Ascending aorta (tissue), 2 donors: ENCODE measurements around the gene C16orf82. TPM values are rescaled to one million over a fixed set of nuclear protein-coding genes. Genes with fewer than 3 reads are reported as not detected.
"Not testable (repeated sequence)": the region's sequence is repeated elsewhere in the genome, so short reads cannot be mapped to it uniquely, and the experiment has no call there.

ENCODE experiments used
- DNase-seq, 2 donors: peaks; one replicate each; pipeline ENCODE4 v3.0.0-alpha.2; 2019; ENCODE audit warnings: low spot score in 2 of 2
- H3K27ac ChIP-seq, 2 donors: fragments of 200-600 bp; sonication (generic); one replicate each; pipeline ENCODE4 v1.5.1; 2016 to 2017; ENCODE audit warnings: mild to moderate bottlenecking in 1 of 2
- H3K27me3 ChIP-seq: fragments of 200-600 bp; sonication (generic); one replicate; pipeline ENCODE4 v1.5.1; 2017
- H3K36me3 ChIP-seq, 2 donors: fragments of 200-600 bp; sonication (generic); one replicate each; pipeline ENCODE4 v1.5.1; 2016
- H3K4me1 ChIP-seq, 2 donors: fragments of 200-600 bp; sonication (generic); one replicate each; pipeline ENCODE4 v1.5.1; 2016 to 2017; ENCODE audit warnings: mild to moderate bottlenecking in 1 of 2
- H3K4me3 ChIP-seq, 2 donors: fragments of 200-600 bp; sonication (generic); one replicate each; pipeline ENCODE4 v1.5.1; 2016 to 2017; ENCODE audit warnings: mild to moderate bottlenecking in 1 of 2
- H3K9me3 ChIP-seq, 2 donors: fragments of 200-600 bp; sonication (generic); one replicate each; pipeline ENCODE4 v1.5.1; 2016
- CTCF ChIP-seq, 3 experiments: fragments of 200-600 bp in 2 of 3; fragments of 450-650 bp in 1 of 3; sonication (generic) in 2 of 3; IDR thresholded peaks; one replicate each; pipeline ENCODE4 v1.5.1; 2016 to 2019; ENCODE audit warnings: antibody characterized with exemption in 3 of 3, mild to moderate bottlenecking in 1 of 3, moderate library complexity in 1 of 3
- intact Hi-C: fragments of 100-400 bp; cut with DNase I; formaldehyde crosslinking; loops from one replicate; pipeline ENCODE4 v1.15.1; 2023
- total RNA-seq: library from RNA; depleted of rRNA; stranded (reverse); fragments of >200 nt; gene quantifications from one replicate; pipeline ENCODE4 v1.1.0, GENCODE V29; 2016

Gene C16orf82
- total RNA-seq, 1 donor from 2014 or later, result not detected

- Histone ChIP-seq H3K9me3 (no peaks in the 10 kb centered on the region), H3K36me3 (no peaks in the 10 kb centered on the region), H3K27me3 (no peaks in the 10 kb centered on the region), H3K4me1 (no peaks in the 10 kb centered on the region), H3K27ac (no peak overlapping the region), H3K4me3 (no peak overlapping the region)
- DNase-seq, result peak in 1 of 2 donors; percentile 41
- intact Hi-C loops, result no loop called here
- no peak for TF ChIP-seq CTCF (IDR thresholded peaks at IDR 0.05)
These were observed 7.0 kb downstream of the C16orf82 start for GRCh38 chr16:27073733-27074132.

GRCh38 chr16:27080895-27081294 lies 14.2 kb downstream of the C16orf82 start:
- DNase-seq, result peak in 1 of 2 donors; percentile 21
- Histone ChIP-seq H3K36me3 (no peaks in the 10 kb centered on the region), H3K9me3 (no peaks in the 10 kb centered on the region), H3K27ac (no peak overlapping the region), H3K4me3 (no peak overlapping the region), H3K27me3 (no peaks in the 10 kb centered on the region), H3K4me1 (no peaks in the 10 kb centered on the region)
- intact Hi-C loops, result no loop called here
- no peak for TF ChIP-seq CTCF (IDR thresholded peaks at IDR 0.05)

GRCh38 chr16:27083861-27084261 lies 17.1 kb downstream of the C16orf82 start:
- Histone ChIP-seq H3K4me1 (no peaks in the 10 kb centered on the region), H3K27ac (no peak overlapping the region), H3K27me3 (no peaks in the 10 kb centered on the region), H3K36me3 (no peaks in the 10 kb centered on the region), H3K4me3 (no peak overlapping the region), H3K9me3 (no peaks in the 10 kb centered on the region)
- no peak for TF ChIP-seq CTCF (IDR thresholded peaks at IDR 0.05)
- DNase-seq, result no peak
- intact Hi-C loops, result no loop called here

- H3K9me3 ChIP-seq, result no peaks in the 10 kb centered on the region
- no peak for DNase-seq
- no peak for TF ChIP-seq CTCF (IDR thresholded peaks at IDR 0.05)
- H3K36me3 ChIP-seq, result no peaks in the 10 kb centered on the region
- H3K27me3 ChIP-seq, result no peaks in the 10 kb centered on the region
- intact Hi-C loops, result no loop called here
- no peak overlapping the region for H3K27ac ChIP-seq
- H3K4me1 ChIP-seq, result no peaks in the 10 kb centered on the region
- no peak overlapping the region for H3K4me3 ChIP-seq
These were observed 17.7 kb downstream of the C16orf82 start for GRCh38 chr16:27084307-27085028.

GRCh38 chr16:27085182-27085581 lies 18.5 kb downstream of the C16orf82 start:
- Histone ChIP-seq H3K4me3 (no peak overlapping the region), H3K36me3 (no peaks in the 10 kb centered on the region), H3K27ac (no peak overlapping the region), H3K27me3 (no peaks in the 10 kb centered on the region), H3K9me3 (no peaks in the 10 kb centered on the region), H3K4me1 (no peaks in the 10 kb centered on the region)
- DNase-seq, result no peak
- TF ChIP-seq CTCF (IDR thresholded peaks at IDR 0.05), result no peak
- intact Hi-C loops, result no loop called here

- intact Hi-C loops, H3K9me3 ChIP-seq, DNase-seq: not testable (repeated sequence)
These were observed 19.3 kb downstream of the C16orf82 start for GRCh38 chr16:27086031-27086430.

More at GRCh38 chr16:27086031-27086430, 19.3 kb downstream of the C16orf82 start:
- H3K27ac ChIP-seq, H3K4me3 ChIP-seq, H3K27me3 ChIP-seq, H3K36me3 ChIP-seq, H3K4me1 ChIP-seq: not testable (repeated sequence)
